Adrenal gland (tissue), 12 donors: ENCODE measurements around the gene OXNAD1. TPM values are rescaled to one million over a fixed set of nuclear protein-coding genes. Genes with fewer than 3 reads are reported as not detected.

Source experiments
- DNase-seq, 7 donors: peaks; one replicate each; pipeline ENCODE4 v3.0.0-alpha.2; 2019 to 2020
- H3K27ac ChIP-seq, 5 donors: fragments of 200-600 bp; sonication (generic) in 4 of 5; 1 replicate in 3 of 5; 2 replicates in 2 of 5; pipeline versions ENCODE4 v1.5.1 to v1.8.0; 2016 to 2020; ENCODE audit warnings: mild to moderate bottlenecking in 1 of 5
- H3K27me3 ChIP-seq: fragments of 200-600 bp; 2 replicates; pipeline ENCODE4 v1.8.0; 2021
- H3K36me3 ChIP-seq, 2 donors: fragments of 200-600 bp; replicated peaks in 1 of 2; 1 replicate in 1 of 2; 2 replicates in 1 of 2; pipeline versions ENCODE4 v1.5.1 to v1.8.0; 2018 to 2022
- H3K4me1 ChIP-seq, 2 donors: fragments of 200-600 bp; replicated peaks in 1 of 2; 1 replicate in 1 of 2; 2 replicates in 1 of 2; pipeline versions ENCODE4 v1.5.1 to v1.8.0; 2018 to 2021
- H3K4me3 ChIP-seq, 4 donors: fragments of 200-600 bp; sonication (generic) in 3 of 4; one replicate each; pipeline ENCODE4 v1.5.1; 2016 to 2018
- H3K9me3 ChIP-seq, 3 donors: fragments of 200-600 bp; sonication (generic) in 1 of 3; replicated peaks in 1 of 3; 1 replicate in 2 of 3; 2 replicates in 1 of 3; pipeline versions ENCODE4 v1.5.1 to v1.8.0; 2016 to 2021
- CTCF ChIP-seq, 6 experiments: fragments of 450-650 bp in 4 of 6; fragments of 200-600 bp in 2 of 6; sonication (generic) in 1 of 6; IDR thresholded peaks; 1 replicate in 5 of 6; 2 replicates in 1 of 6; pipeline versions ENCODE4 v1.5.1 to v1.8.0; 2016 to 2021; ENCODE audit warnings: antibody characterized with exemption in 6 of 6, mild to moderate bottlenecking in 2 of 6, moderate library complexity in 1 of 6
- POLR2A ChIP-seq, 2 donors: fragments of 450-650 bp; IDR thresholded peaks; one replicate each; pipeline ENCODE4 v1.6.1; 2017; ENCODE audit warnings: antibody characterized with exemption in 2 of 2, mild to moderate bottlenecking in 2 of 2, moderate library complexity in 1 of 2
- WGBS, 4 donors: extraction: QIAGEN DNeasy Blood & Tissue Kit in 2 of 4; methylation state at CpG; one replicate each; pipeline versions ENCODE4 v1.1.5 to v1.1.7; 2013 to 2017; 5-methylcytosine and 5-hydroxymethylcytosine counted together
- intact Hi-C, 2 donors: fragments of 100-400 bp; cut with DNase I; formaldehyde crosslinking; loops; one replicate each; pipeline versions ENCODE4 v1.14.1 to v1.15.0; 2022 to 2023
- polyA plus RNA-seq, 3 donors: library from polyadenylated mRNA; stranded (reverse); fragments of 200-250 nt in 2 of 3; fragments of 350-450 nt in 1 of 3; fragmentation: Illumina TruSeq in 1 of 3; extraction: RNeasy Lipid Tissue Mini Kit (QIAGEN cat#74804) in 1 of 3; gene quantifications; one replicate each; pipeline ENCODE4 v1.2.3, GENCODE V29; 2013 to 2014
- total RNA-seq, 9 donors: library from RNA; depleted of rRNA in 4 of 9; stranded (reverse); fragments of >200 nt in 4 of 9; fragments of 120-200 nt in 1 of 9; fragmentation: NEBNext Ultra II Directional in 1 of 9; extraction: Animal tissue kit (Norgen Biotek cat#: 25700) in 1 of 9; gene quantifications; one replicate each; pipeline versions ENCODE4 v1.1.0 to v1.2.4, GENCODE V29; 2013 to 2023
- donor health status: healthy with polysubstance abuse.
- donor health status: Bipolar disorder and iron deficiency.
- donor health status: DM: yes; HTN: yes; CAD: no.
- donor health status: DM: no; HTN: no; CAD: no.
- donor health status: DM: no; HTN: no; CAD: no.
- donor health status: DM: yes; HTN: yes; CAD: no.

The OXNAD1 gene
- total and polyA plus RNA-seq, 12 donors, result 3.6 to 22.2 (median 11.2) TPM

GRCh38 chr3:16334909-16335308, 69.9 kb downstream of the OXNAD1 start:
- WGBS, 4 donors, result 73 to 85% (median 83%) methylated on average over 4 of the region's 4 CpGs
- DNase-seq, result no peak
- H3K27ac ChIP-seq, result no peak overlapping the region
- H3K36me3 ChIP-seq, result peaks cover 0 to 6% of the 10 kb centered on the region in 2 donors
- H3K9me3 ChIP-seq, result no peaks in the 10 kb centered on the region
- no peak for TF ChIP-seq POLR2A (IDR thresholded peaks at IDR 0.05)
- TF ChIP-seq CTCF (IDR thresholded peaks at IDR 0.05), result no peak
- peaks cover 0 to 12% of the 10 kb centered on the region in 2 donors for H3K4me1 ChIP-seq
- intact Hi-C loops, result no loop called here
- no peak overlapping the region for H3K4me3 ChIP-seq
- H3K27me3 ChIP-seq, result no peaks in the 10 kb centered on the region

- Histone ChIP-seq H3K9me3 (no peaks in the 10 kb centered on the region), H3K36me3 (peaks cover 0 to 3% of the 10 kb centered on the region in 2 donors), H3K27ac (no peak overlapping the region), H3K27me3 (no peaks in the 10 kb centered on the region), H3K4me3 (no peak overlapping the region), H3K4me1 (peaks cover 0 to 12% of the 10 kb centered on the region in 2 donors)
- no peak for TF ChIP-seq POLR2A (IDR thresholded peaks at IDR 0.05)
- no peak for TF ChIP-seq CTCF (IDR thresholded peaks at IDR 0.05)
- intact Hi-C loops, result no loop called here
- 84 to 96% (median 85%) methylated on average over 5 of the region's 5 CpGs for WGBS, 4 donors
- no peak for DNase-seq
These were observed 70.3 kb downstream of the OXNAD1 start for GRCh38 chr3:16335333-16335732.

- Histone ChIP-seq H3K9me3 (no peaks in the 10 kb centered on the region), H3K27me3 (no peaks in the 10 kb centered on the region), H3K4me3 (no peak overlapping the region), H3K36me3 (no peaks in the 10 kb centered on the region), H3K27ac (no peak overlapping the region), H3K4me1 (peaks cover 0 to 12% of the 10 kb centered on the region in 2 donors)
- DNase-seq, result no peak
- WGBS, 4 donors, result 81 to 91% (median 90%) methylated on average over 14 of the region's 14 CpGs
- intact Hi-C loops, result no loop called here
- TF ChIP-seq POLR2A (IDR thresholded peaks at IDR 0.05) (no peak), CTCF (IDR thresholded peaks at IDR 0.05) (no peak)
These were observed 71.0 kb downstream of the OXNAD1 start for GRCh38 chr3:16335772-16336645.

- Histone ChIP-seq H3K9me3 (no peaks in the 10 kb centered on the region), H3K36me3 (no peaks in the 10 kb centered on the region), H3K27ac (peak overlapping the region in 1 of 5 donors; percentile 13), H3K4me3 (no peak overlapping the region), H3K27me3 (no peaks in the 10 kb centered on the region), H3K4me1 (peaks cover 0 to 12% of the 10 kb centered on the region in 2 donors)
- intact Hi-C loops, result no loop called here
- WGBS, 4 donors, result 93 to 96% (median 94%) methylated on average over 4 to 6 of the region's 6 CpGs
- TF ChIP-seq CTCF (IDR thresholded peaks at IDR 0.05) (no peak), POLR2A (IDR thresholded peaks at IDR 0.05) (no peak)
- DNase-seq, result no peak
These were observed 71.8 kb downstream of the OXNAD1 start for GRCh38 chr3:16336825-16337224.
